NB4 (cell line): ENCODE results near the gene KRT80.

Source experiments
- DNase-seq: peaks from one replicate; pipeline ENCODE4 v3.0.0; 2010; ENCODE audit warnings: low read depth
- H3K4me3 ChIP-seq: one replicate; pipeline ENCODE4 v1.5.1; 2011; ENCODE audit warnings: mild to moderate bottlenecking, low read depth, low read length, moderate library complexity
- CTCF ChIP-seq: IDR thresholded peaks from one replicate; pipeline ENCODE4 v1.5.1; 2012; ENCODE audit warnings: low read depth, low read length
- MAX ChIP-seq: IDR thresholded peaks from 2 replicates; pipeline ENCODE4 v1.6.1; 2011; ENCODE audit warnings: low read depth, low read length
- MYC ChIP-seq: IDR thresholded peaks from 2 replicates; pipeline ENCODE4 v1.6.1; 2011; ENCODE audit warnings: low read depth, low read length
- POLR2A ChIP-seq: IDR thresholded peaks from 2 replicates; pipeline ENCODE4 v1.6.1; 2011; ENCODE audit warnings: mild to moderate bottlenecking; ENCODE audit not compliant: insufficient read length; ENCODE audit errors: extremely low read depth

The KRT80 gene

GRCh38 chr12:52167526-52167925 lies 24.3 kb downstream of the KRT80 start:
- no peak for DNase-seq
- no peak for TF ChIP-seq CTCF
- no peak for TF ChIP-seq MAX
- no peak overlapping the region for H3K4me3 ChIP-seq

GRCh38 chr12:52166672-52167071 lies 25.1 kb downstream of the KRT80 start:
- no peak for DNase-seq
- TF ChIP-seq POLR2A = no peak
- TF ChIP-seq MYC = no peak
- TF ChIP-seq CTCF = no peak
- no peak for TF ChIP-seq MAX
- no peak overlapping the region for H3K4me3 ChIP-seq

GRCh38 chr12:52165096-52165855 lies 26.5 kb downstream of the KRT80 start:
- peak; percentile 43 for DNase-seq
- no peak overlapping the region for H3K4me3 ChIP-seq
- no peak for TF ChIP-seq CTCF
- TF ChIP-seq POLR2A = no peak
- TF ChIP-seq MYC = no peak
- TF ChIP-seq MAX = no peak

GRCh38 chr12:52164624-52165023 lies 27.2 kb downstream of the KRT80 start:
- H3K4me3 ChIP-seq = no peak overlapping the region
- no peak for TF ChIP-seq POLR2A
- no peak for TF ChIP-seq MYC
- no peak for TF ChIP-seq MAX
- TF ChIP-seq CTCF = no peak
- DNase-seq = no peak

GRCh38 chr12:52162981-52163380 lies 28.8 kb downstream of the KRT80 start:
- DNase-seq = no peak
- no peak overlapping the region for H3K4me3 ChIP-seq
- TF ChIP-seq MYC (no peak), MAX (no peak), CTCF (no peak), POLR2A (no peak)

GRCh38 chr12:52160200-52160599 lies 31.6 kb downstream of the KRT80 start:
- TF ChIP-seq CTCF = no peak
- TF ChIP-seq MYC = no peak
- no peak overlapping the region for H3K4me3 ChIP-seq
- DNase-seq = no peak
